ENCODE results near the gene ULBP2.
"Not testable (repeated sequence)": the region's sequence is repeated elsewhere in the genome, so short reads cannot be mapped to it uniquely, and the experiment has no call there.

DNA sequence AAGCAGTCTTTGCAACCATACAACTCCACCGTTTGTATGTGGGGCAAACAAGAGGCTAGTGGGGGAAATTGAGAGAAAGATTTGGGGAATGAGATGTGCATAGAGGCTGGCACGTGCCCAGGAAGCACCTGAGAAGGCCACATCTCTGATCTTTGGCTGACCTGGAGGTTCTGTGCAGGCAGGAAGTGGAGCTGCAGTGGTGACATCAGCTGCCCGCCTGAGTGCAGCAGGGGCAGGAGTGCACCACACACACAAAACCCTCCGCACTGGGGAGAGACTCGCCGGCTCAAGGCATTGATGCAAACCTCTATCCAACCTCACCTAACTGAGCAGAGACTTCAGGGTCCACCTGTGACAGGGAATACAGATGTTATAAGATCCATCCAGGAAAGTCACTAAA is 32.6 kb downstream of the ULBP2 start:
- TF ChIP-seq, protein P1, sequence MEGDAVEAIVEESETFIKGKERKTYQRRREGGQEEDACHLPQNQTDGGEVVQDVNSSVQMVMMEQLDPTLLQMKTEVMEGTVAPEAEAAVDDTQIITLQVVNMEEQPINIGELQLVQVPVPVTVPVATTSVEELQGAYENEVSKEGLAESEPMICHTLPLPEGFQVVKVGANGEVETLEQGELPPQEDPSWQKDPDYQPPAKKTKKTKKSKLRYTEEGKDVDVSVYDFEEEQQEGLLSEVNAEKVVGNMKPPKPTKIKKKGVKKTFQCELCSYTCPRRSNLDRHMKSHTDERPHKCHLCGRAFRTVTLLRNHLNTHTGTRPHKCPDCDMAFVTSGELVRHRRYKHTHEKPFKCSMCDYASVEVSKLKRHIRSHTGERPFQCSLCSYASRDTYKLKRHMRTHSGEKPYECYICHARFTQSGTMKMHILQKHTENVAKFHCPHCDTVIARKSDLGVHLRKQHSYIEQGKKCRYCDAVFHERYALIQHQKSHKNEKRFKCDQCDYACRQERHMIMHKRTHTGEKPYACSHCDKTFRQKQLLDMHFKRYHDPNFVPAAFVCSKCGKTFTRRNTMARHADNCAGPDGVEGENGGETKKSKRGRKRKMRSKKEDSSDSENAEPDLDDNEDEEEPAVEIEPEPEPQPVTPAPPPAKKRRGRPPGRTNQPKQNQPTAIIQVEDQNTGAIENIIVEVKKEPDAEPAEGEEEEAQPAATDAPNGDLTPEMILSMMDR (conservative IDR thresholded peaks at IDR 0.05; ENCODE audit: low read depth, low read length): not testable (repeated sequence)
- not testable (repeated sequence) for TF ChIP-seq EZH2 (IDR thresholded peaks at IDR 0.05; ENCODE audit: borderline replicate concordance, low read depth, low read length, poor library complexity, severe bottlenecking)
